Activated T-cell treated with anti-CD3 and anti-CD28 coated beads, Interleukin-2, amount 50 U/mL, for 72 hours (primary cell): ENCODE measurements around the gene PRKCI. TPM values are rescaled to one million over a fixed set of nuclear protein-coding genes. Genes with fewer than 3 reads are reported as not detected.
"Not testable (repeated sequence)": the region's sequence is repeated elsewhere in the genome, so short reads cannot be mapped to it uniquely, and the experiment has no call there.

Source experiments
- ATAC-seq, 2 donors: fragments of 150-1000 bp; cut with Tn5 transposase; replicated peaks in 1 of 2; 2 replicates each; pipeline ENCODE4 v1.10.0; 2021; ENCODE audit warnings: moderate library complexity in 2 of 2, mild to moderate bottlenecking in 1 of 2
- DNase-seq, 2 donors: peaks; one replicate each; pipeline ENCODE4 v3.0.0; 2021 to 2022; ENCODE audit warnings: mixed read lengths in 1 of 2
- H3K27ac Mint-ChIP-seq: one replicate; pipeline ENCODE4 v1.8.0; 2022; ENCODE audit warnings: mild to moderate bottlenecking, moderate library complexity, mixed read lengths
- H3K27me3 Mint-ChIP-seq: one replicate; pipeline ENCODE4 v1.8.0; 2022; ENCODE audit warnings: low read depth, mixed read lengths
- H3K36me3 Mint-ChIP-seq, 2 donors: one replicate each; pipeline ENCODE4 v1.8.0; 2022; ENCODE audit warnings: mixed read lengths in 2 of 2, mild to moderate bottlenecking in 1 of 2; ENCODE audit not compliant: insufficient read depth in 2 of 2
- H3K4me1 Mint-ChIP-seq: one replicate; pipeline ENCODE4 v1.8.0; 2022; ENCODE audit warnings: low read depth, mixed read lengths
- H3K4me3 Mint-ChIP-seq, 2 donors: one replicate each; pipeline ENCODE4 v1.8.0; 2022; ENCODE audit warnings: mild to moderate bottlenecking in 2 of 2, mixed read lengths in 2 of 2, moderate library complexity in 2 of 2
- H3K9me3 Mint-ChIP-seq, 2 donors: one replicate each; pipeline ENCODE4 v1.8.0; 2022; ENCODE audit warnings: mixed read lengths in 2 of 2
- total RNA-seq, 2 donors: library from RNA; stranded (reverse); gene quantifications; one replicate each; pipeline ENCODE4 v1.2.3, GENCODE V29; 2022

PRKCI gene
- total RNA-seq, 2 donors from 2014 or later: 33.7 to 36.9 TPM

DNA sequence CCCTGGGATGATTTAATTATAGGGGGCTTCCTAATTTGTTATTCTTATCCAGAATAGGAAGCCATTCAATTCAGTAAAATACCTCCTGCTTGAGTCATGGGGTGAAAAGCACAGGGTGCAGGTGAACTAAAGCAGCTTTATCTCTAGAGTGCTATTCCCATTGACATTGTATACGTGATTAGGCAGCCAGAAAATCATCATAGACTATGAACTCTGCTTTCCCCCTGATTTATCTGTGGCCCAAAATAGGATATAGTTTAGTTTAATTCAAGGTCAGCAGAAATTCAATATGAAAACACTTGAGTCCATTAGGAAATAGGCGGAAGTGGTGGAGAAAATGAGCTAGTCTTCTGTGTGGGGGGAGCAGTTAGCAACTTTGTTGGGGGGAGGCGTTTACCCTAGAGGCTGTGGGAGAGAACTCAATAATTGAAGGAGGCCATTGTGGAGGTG is 18.2 kb upstream of the PRKCI start:
- no peaks in the 10 kb centered on the region for H3K36me3 Mint-ChIP-seq
- DNase-seq (no peak), ATAC-seq (peak in 1 of 2 donors; percentile 30)
- H3K9me3 Mint-ChIP-seq: no peaks in the 10 kb centered on the region
- H3K27ac Mint-ChIP-seq: no peak overlapping the region
- H3K4me3 Mint-ChIP-seq: peak overlapping the region in 1 of 2 donors; percentile 47
- peaks cover 8% of the 10 kb centered on the region for H3K27me3 Mint-ChIP-seq
- H3K4me1 Mint-ChIP-seq: no peaks in the 10 kb centered on the region

DNA sequence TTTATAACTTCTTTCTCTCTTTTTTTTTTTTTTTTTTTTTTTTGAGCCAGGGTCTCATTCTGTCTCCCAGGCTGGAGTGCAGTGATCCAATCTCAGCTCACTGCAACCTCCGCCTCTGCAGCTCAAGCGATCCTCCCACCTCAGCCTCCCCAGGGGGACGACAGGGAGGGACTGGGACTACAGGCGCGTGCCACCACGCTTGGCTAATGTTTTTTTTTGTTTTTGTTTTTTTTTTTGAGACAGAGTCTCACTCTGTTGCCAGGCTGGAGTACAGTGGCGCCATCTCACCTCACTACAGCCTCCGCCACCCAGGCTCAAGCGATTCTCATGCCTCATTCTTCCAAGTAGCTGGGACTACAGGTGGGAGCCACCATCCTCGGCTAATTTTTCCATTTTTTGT is 17.7 kb upstream of the PRKCI start:
- H3K27ac Mint-ChIP-seq: no peak overlapping the region
- no peak overlapping the region for H3K4me3 Mint-ChIP-seq
- H3K36me3 Mint-ChIP-seq: no peaks in the 10 kb centered on the region
- DNase-seq: no peak
- ATAC-seq: no peak
- H3K4me1 Mint-ChIP-seq: no peaks in the 10 kb centered on the region
- peaks cover 8% of the 10 kb centered on the region for H3K27me3 Mint-ChIP-seq
- no peaks in the 10 kb centered on the region for H3K9me3 Mint-ChIP-seq

DNA sequence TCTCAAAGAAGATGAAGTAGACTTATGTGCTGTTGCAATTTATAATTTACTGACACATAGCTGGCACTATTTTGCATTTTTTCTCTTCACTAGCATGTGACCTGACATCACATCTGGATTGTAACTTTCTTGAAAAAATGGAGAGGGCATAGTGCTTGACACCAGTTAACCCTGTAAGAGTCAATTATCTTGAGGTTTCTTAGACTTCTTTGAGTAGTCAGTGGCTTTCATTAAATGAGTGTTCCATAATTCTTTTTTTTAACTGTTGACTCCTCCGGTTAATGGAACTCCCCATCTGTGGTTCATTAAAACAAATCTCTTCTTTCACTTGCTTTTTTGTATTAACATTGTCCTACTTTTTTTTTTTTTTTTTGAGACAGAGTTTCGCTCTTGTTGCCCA is 16.9 kb upstream of the PRKCI start:
- Mint-ChIP-seq H3K4me3 (no peak overlapping the region), H3K9me3 (no peaks in the 10 kb centered on the region), H3K4me1 (no peaks in the 10 kb centered on the region), H3K27ac (no peak overlapping the region), H3K27me3 (peaks cover 8% of the 10 kb centered on the region), H3K36me3 (no peaks in the 10 kb centered on the region)
- peak in 1 of 2 donors; percentile 67 for ATAC-seq
- DNase-seq: no peak

DNA sequence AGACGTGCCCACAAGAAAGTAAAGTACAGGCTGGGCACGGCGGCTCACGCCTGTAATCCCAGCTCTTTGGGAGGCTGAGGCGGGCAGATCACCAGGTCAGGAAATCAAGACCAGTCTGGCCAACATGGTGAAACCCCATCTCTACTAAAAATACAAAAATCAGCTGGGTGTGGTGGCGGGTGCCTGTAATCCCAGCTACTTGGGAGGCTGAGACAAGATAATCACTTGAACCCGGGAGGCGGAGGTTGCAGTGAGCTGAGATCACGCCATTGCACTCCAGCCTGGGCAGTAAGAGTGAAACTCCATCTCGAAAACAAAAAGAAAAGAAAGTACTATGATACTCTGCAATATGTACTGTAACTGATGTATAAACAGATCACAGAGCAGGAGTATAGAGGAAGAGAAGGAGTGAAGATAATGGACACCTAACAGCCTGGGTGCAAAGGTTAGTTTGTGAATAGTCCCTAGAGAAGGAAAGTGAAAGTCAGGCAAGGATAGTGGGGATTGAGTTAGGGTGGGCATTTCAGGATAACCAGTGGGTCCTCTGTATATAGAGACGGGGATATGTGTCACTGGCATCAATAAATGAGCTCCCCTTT is 16.0 kb upstream of the PRKCI start:
- DNase-seq, H3K27ac Mint-ChIP-seq, H3K9me3 Mint-ChIP-seq, H3K27me3 Mint-ChIP-seq, H3K36me3 Mint-ChIP-seq, H3K4me3 Mint-ChIP-seq, H3K4me1 Mint-ChIP-seq, ATAC-seq: not testable (repeated sequence)

DNA sequence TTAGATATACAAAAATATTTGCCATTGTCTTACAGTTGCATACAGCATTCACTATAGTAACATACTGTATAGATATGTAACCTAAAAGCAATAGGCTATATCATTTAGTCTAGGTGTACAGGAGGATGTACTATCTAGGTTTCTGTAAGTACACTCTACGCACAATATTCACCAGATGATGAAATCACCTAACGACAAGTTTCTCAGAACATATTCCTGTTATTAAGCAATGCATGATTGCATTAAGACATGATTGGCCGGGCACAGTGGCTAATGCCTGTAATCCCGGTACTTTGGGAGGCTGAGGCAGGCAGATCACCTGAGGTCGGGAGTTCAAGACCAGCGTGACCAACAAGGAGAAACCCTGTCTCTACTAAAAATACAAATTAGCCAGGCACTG is 14.5 kb upstream of the PRKCI start:
- Mint-ChIP-seq H3K4me1 (no peaks in the 10 kb centered on the region), H3K9me3 (peaks cover 0 to 2% of the 10 kb centered on the region in 2 donors), H3K4me3 (no peak overlapping the region), H3K36me3 (peaks cover 0 to 2% of the 10 kb centered on the region in 2 donors), H3K27me3 (peaks cover 8% of the 10 kb centered on the region), H3K27ac (no peak overlapping the region)
- no peak for DNase-seq
- no peak for ATAC-seq

DNA sequence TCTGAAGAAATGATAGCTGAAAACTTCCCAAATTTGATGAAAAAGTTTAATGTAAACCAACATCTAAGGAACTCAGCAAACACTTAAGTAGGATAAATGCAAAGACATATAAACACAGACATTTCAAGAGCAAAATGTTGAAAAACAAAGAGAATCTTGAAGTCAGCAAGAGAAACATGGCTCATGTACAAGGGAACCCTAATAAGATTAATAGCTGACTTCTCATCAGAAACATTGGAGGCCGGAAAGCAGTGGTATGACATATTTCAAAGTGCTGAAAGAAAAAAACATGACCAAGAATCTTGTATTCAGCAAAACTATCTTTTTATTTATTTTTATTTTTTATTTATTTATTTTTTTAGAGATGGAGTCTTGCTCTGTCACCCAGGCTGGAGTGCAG is 10.6 kb upstream of the PRKCI start:
- Mint-ChIP-seq H3K9me3 (peaks cover 0 to 2% of the 10 kb centered on the region in 2 donors), H3K27ac (no peak overlapping the region), H3K4me3 (no peak overlapping the region), H3K27me3 (no peaks in the 10 kb centered on the region), H3K4me1 (no peaks in the 10 kb centered on the region), H3K36me3 (peaks cover 0 to 2% of the 10 kb centered on the region in 2 donors)
- ATAC-seq (no peak), DNase-seq (no peak)

DNA sequence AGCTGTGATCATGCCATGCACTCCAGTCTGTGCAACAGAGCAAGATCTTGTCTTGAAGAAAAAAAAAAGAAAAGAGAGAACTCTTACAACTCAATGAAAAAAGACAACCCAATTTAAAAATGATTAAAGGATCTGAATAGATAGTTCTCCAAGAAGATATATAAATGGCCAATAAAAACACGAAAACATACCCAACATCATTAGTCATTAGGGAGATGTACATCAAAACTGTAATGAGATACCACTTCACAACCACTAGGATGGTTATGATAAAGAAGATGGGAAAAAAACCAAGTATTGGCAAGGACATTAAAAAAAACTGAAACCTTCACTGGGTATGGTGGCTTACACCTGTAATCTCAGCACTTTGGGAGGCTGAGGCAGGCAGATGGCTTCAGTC is 2.4 kb upstream of the PRKCI start:
- DNase-seq (no peak), ATAC-seq (no peak)
- H3K4me3 Mint-ChIP-seq: no peak overlapping the region
- H3K27ac Mint-ChIP-seq: no peak overlapping the region
- H3K27me3 Mint-ChIP-seq: no peaks in the 10 kb centered on the region
- H3K36me3 Mint-ChIP-seq: peaks cover 0 to 3% of the 10 kb centered on the region in 2 donors
- H3K4me1 Mint-ChIP-seq: peaks cover 30% of the 10 kb centered on the region
- no peaks in the 10 kb centered on the region for H3K9me3 Mint-ChIP-seq

DNA sequence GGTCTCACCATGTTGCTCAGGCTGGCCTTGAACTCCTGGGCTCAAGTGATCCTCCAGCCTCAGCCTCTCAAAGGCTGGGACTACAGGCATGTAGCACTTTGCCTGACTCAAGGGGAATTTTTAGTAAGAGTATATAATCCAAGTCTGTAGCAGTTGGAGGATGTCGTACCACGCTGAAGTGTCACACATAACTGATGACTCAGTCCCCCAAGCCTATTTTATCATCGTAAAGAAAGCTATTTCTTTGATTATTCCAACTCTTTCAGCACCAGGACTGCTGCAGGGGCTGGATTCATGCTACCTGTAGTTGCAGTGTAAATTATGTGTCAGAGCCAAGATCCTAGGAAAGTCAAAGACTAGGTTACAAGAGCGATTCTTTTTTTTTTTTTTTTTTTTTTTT is 1.4 kb upstream of the PRKCI start:
- Mint-ChIP-seq H3K9me3 (no peaks in the 10 kb centered on the region), H3K4me1 (peaks cover 38% of the 10 kb centered on the region), H3K27me3 (no peaks in the 10 kb centered on the region), H3K4me3 (peak overlapping the region; percentile 57 to 70), H3K27ac (peak overlapping the region; percentile 28), H3K36me3 (peaks cover 0 to 3% of the 10 kb centered on the region in 2 donors)
- DNase-seq: no peak
- no peak for ATAC-seq

DNA sequence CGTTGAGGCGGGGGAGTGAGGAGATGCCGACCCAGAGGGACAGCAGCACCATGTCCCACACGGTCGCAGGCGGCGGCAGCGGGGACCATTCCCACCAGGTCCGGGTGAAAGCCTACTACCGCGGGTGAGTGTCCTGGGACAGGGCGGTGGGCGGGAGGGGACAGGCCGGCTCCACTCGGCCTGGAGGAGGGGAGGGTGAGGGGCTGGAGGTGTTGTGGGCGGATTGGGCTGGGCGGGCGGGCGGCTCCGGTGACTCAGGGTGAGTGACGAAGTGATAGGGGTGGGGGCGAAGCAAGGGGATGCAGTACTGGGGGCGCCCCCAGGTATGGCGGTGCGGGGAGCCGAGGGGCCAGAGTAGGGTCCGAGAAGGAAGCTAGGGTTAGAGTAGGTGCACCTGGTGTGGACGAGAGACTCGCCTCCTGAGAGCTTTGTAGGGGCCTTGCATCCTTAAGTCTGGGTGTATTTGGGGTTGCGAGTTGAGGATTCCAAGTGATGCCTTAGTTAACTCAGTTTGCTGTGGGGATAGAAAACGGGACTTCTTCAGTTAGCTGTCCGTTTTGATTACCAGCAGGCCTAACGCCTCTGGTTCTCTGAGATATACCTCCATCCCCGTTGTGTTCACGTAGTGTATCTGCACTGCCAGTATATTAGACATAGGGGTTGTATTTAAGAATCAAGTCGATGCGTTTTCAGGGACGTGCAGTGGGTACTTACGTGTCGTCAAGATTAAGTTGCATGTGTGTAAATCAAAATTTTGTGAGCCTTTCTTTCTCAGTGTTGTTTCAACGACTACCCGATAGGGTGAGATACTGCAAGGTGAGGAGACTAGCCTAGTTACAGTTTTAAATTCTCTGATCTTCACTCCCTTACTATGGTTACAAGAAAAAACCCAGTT is 670 bp downstream of the PRKCI start:
- peak overlapping the region; percentile 72 for H3K27ac Mint-ChIP-seq
- ATAC-seq (peak; percentile 62 to 68), DNase-seq (peak; percentile 55 to 66)
- H3K4me3 Mint-ChIP-seq: peak overlapping the region; percentile 91 to 92
- peaks cover 41% of the 10 kb centered on the region for H3K4me1 Mint-ChIP-seq
- H3K36me3 Mint-ChIP-seq: no peaks in the 10 kb centered on the region
- no peaks in the 10 kb centered on the region for H3K9me3 Mint-ChIP-seq
- no peaks in the 10 kb centered on the region for H3K27me3 Mint-ChIP-seq

DNA sequence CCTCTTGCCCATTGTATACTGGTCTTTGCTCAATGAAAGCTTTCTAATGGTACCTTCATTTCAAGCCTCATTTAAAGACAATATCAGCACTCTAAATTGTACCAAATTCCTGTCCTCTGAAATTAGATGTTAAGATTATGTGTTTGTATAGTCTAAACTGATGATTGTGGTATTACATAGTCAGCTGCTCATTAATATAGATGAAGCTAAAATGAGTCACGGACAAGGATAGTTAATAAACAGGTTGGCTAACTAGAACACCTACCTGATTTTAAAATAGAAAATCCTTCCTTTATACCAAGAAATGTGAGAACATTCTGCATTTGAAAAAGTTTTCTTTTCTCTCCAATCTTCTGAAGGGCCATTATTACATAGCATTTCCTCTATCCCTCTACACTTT is 2.9 kb downstream of the PRKCI start:
- ATAC-seq: no peak

DNA sequence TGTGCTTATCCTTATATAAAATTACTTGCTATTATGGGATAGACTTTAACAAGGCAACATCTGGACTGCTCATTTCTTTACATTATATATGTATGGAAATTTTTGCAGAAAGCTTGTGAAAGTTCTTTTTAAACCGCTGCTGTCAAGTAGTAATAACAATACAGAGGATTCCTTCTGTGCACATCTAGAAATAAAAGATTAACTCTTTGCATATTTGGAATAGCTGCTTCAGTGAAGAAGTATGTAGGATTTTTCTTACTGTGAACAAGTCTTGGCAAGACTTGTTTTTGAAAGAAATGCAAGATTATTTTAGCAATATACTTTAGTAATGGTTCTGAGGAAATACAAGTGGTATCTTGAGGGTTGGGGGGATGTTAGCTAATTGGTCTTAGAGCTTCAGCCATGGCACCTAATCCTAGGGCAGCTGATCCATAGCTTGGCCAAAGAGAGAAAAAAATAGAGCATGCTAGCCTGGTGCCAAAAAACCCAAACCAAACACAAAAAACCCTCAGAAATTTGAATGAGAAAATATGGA is 4.3 kb downstream of the PRKCI start:
- no peak overlapping the region for H3K4me3 Mint-ChIP-seq
- no peaks in the 10 kb centered on the region for H3K27me3 Mint-ChIP-seq
- ATAC-seq (no peak), DNase-seq (no peak)
- H3K4me1 Mint-ChIP-seq: peaks cover 32% of the 10 kb centered on the region
- no peaks in the 10 kb centered on the region for H3K36me3 Mint-ChIP-seq
- no peaks in the 10 kb centered on the region for H3K9me3 Mint-ChIP-seq
- no peak overlapping the region for H3K27ac Mint-ChIP-seq

More for the DNA sequence above, 2.9 kb downstream of the PRKCI start:
- Mint-ChIP-seq H3K27me3 (no peaks in the 10 kb centered on the region), H3K9me3 (no peaks in the 10 kb centered on the region), H3K27ac (no peak overlapping the region), H3K36me3 (no peaks in the 10 kb centered on the region), H3K4me3 (peak overlapping the region in 1 of 2 donors; percentile 23), H3K4me1 (peaks cover 41% of the 10 kb centered on the region)
- DNase-seq: no peak

DNA sequence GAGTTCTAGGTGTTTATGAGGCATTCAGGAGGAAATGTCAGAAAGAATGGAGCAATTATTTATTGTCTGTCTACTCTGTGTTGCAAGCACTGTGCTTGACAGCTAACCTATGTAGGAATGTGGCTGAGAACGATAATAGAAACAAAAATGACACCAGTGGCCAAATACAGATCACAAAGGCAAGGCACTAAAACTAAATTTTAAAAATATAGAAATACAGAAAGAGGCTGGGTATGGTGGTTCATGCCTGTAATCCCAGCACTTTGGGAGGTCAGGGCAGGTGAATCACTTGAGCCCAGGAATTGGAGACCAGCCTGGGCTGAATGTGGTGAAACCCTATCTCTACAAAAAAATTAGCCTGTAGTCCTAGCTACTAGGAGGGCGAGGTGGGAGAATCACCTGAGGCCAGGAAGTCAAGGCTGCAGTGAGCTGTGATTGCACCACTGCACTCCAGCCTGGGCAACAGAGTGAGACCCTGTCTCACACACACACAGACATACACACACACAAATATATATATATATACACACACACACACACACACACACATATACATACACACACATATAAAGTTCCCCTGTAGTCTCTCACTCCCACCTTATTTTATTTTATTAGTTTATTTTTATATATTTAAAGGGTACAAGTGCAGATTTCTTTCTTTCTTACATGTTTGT is 6.0 kb downstream of the PRKCI start:
- H3K27me3 Mint-ChIP-seq: no peaks in the 10 kb centered on the region
- no peaks in the 10 kb centered on the region for H3K9me3 Mint-ChIP-seq
- ATAC-seq (no peak), DNase-seq (no peak)
- no peak overlapping the region for H3K4me3 Mint-ChIP-seq
- no peak overlapping the region for H3K27ac Mint-ChIP-seq
- no peaks in the 10 kb centered on the region for H3K36me3 Mint-ChIP-seq
- peaks cover 24% of the 10 kb centered on the region for H3K4me1 Mint-ChIP-seq

DNA sequence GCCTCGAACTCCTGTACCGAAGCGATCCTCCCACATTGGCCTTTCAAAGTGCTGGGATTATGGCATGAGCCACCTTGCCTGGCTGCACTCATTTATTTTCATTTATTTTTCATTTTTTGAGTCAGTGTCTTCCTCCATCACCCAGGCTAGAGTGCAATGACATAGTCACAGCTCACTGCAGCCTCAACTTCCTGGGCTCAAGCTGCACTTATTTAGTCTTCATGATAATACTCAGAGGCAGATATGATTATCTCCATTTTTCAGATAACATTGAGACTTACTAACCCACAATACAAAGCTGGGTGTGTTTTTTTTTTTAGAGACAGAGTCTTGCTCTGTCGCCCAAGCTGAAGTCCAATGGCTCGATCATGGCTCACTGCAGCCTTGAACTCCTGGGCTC is 10.0 kb downstream of the PRKCI start:
- peaks cover 2% of the 10 kb centered on the region in 2 donors for H3K36me3 Mint-ChIP-seq
- no peaks in the 10 kb centered on the region for H3K4me1 Mint-ChIP-seq
- DNase-seq (no peak), ATAC-seq (peak in 1 of 2 donors; percentile 35)
- no peaks in the 10 kb centered on the region for H3K27me3 Mint-ChIP-seq
- no peak overlapping the region for H3K4me3 Mint-ChIP-seq
- H3K27ac Mint-ChIP-seq: no peak overlapping the region
- no peaks in the 10 kb centered on the region for H3K9me3 Mint-ChIP-seq
